NCI-H2196 treated with DMSO at 0.1 percent for 48 hours (cell line): ENCODE results near the gene MIPEP.
"Not testable (repeated sequence)": the region's sequence is repeated elsewhere in the genome, so short reads cannot be mapped to it uniquely, and the experiment has no call there.

Source experiments
- DNase-seq: peaks from one replicate; lab custom pipeline; 2025; ENCODE audit not compliant: unreplicated experiment; lab: John Stamatoyannopoulos, UW

Gene MIPEP

GRCh38 chr13:23888658-23889614 lies at the start of gene MIPEP:
Gene MIPEP, minus strand, starts transcription at chr13:23889400. Its CDS starts 80 bp downstream, at chr13:23889320.
- DNase-seq: peak; percentile 71

- no peak for DNase-seq
Observed at GRCh38 chr13:23934520-23934919, 45.3 kb upstream of the MIPEP start.

- no peak for DNase-seq
Observed at GRCh38 chr13:23928985-23929384, 39.8 kb upstream of the MIPEP start.

- DNase-seq: no peak
Observed at GRCh38 chr13:23923031-23923430, 33.8 kb upstream of the MIPEP start.

GRCh38 chr13:23922005-23922932 lies 33.1 kb upstream of the MIPEP start:
- DNase-seq: no peak

- DNase-seq: peak; percentile 4
Observed at GRCh38 chr13:23921451-23921888, 32.3 kb upstream of the MIPEP start.

GRCh38 chr13:23919006-23919405 lies 29.8 kb upstream of the MIPEP start:
- DNase-seq: no peak

- DNase-seq: no peak
Observed at GRCh38 chr13:23918208-23918607, 29.0 kb upstream of the MIPEP start.

- peak; percentile 13 for DNase-seq
Observed at GRCh38 chr13:23915308-23915707, 26.1 kb upstream of the MIPEP start.

GRCh38 chr13:23912469-23912868 lies 23.3 kb upstream of the MIPEP start:
- no peak for DNase-seq

GRCh38 chr13:23909606-23910005 lies 20.4 kb upstream of the MIPEP start:
- DNase-seq: no peak

GRCh38 chr13:23905766-23906165 lies 16.6 kb upstream of the MIPEP start:
- no peak for DNase-seq

GRCh38 chr13:23903906-23904280 lies 14.7 kb upstream of the MIPEP start:
- no peak for DNase-seq

- DNase-seq: no peak
Observed at GRCh38 chr13:23902975-23903905, 14.0 kb upstream of the MIPEP start.

- DNase-seq: no peak
Observed at GRCh38 chr13:23901365-23901764, 12.2 kb upstream of the MIPEP start.

- DNase-seq: no peak
Observed at GRCh38 chr13:23899555-23899954, 10.4 kb upstream of the MIPEP start.

- no peak for DNase-seq
Observed at GRCh38 chr13:23898101-23898500, 8.9 kb upstream of the MIPEP start.

- DNase-seq: not testable (repeated sequence)
Observed at GRCh38 chr13:23897452-23897919, 8.3 kb upstream of the MIPEP start, which contains the start of gene C1QTNF9B. Gene C1QTNF9B, minus strand, starts transcription at chr13:23897502.

GRCh38 chr13:23894746-23895145 lies 5.5 kb upstream of the MIPEP start:
- DNase-seq: not testable (repeated sequence)

- DNase-seq: not testable (repeated sequence)
Observed at GRCh38 chr13:23893791-23894190, 4.6 kb upstream of the MIPEP start.
